ENCODE results near the gene C11orf65. TPM values are rescaled to one million over a fixed set of nuclear protein-coding genes. Genes with fewer than 3 reads are reported as not detected.
A peak's percentile ranks its signal among the peaks of the same experiment; 100 is the strongest.

Gene C11orf65
- total RNA-seq: under 1 TPM; 0.30 to 0.93 TPM
- 1 to 10 TPM in 1 of 2 donors, not detected in 1; 1.0 TPM for polyA plus RNA-seq

GRCh38 chr11:108467091-108467823, at the start of gene C11orf65:
Gene C11orf65, minus strand, starts transcription at chr11:108467529. Its CDS starts 5,970 bp downstream, at chr11:108461559.
- Histone ChIP-seq H3K27me3 (ENCODE audit: insufficient read depth, low read length) (no peaks in the 10 kb centered on the region), H3K4me1 (ENCODE audit: insufficient read depth, low read length) (peaks cover 8% of the 10 kb centered on the region), H3K27ac (ENCODE audit: low read depth, low read length) (peak within 1 kb of the TSS; percentile 95), H3K9me3 (ENCODE audit: control insufficient read depth in 1 of 2, low read length in 2 of 2) (no peaks in the 10 kb centered on the region), H3K4me3 (ENCODE audit: low read length in 2 of 2) (peak within 1 kb of the TSS; percentile 40 to 94), H3K36me3 (ENCODE audit: insufficient read depth, low read length) (no peaks in the 10 kb centered on the region)
- H3K36me3 Mint-ChIP-seq: peaks cover 0 to 9% of the 10 kb centered on the region in 2 donors
- no peaks in the 10 kb centered on the region for H3K27me3 Mint-ChIP-seq
- ChIA-PET CTCF (ENCODE audit: partially characterized antibody) (interaction anchor here (1.5 kb wide), 1 partner anchor 14 kb away, joined by 4 read pairs; no protein-coding TSS in a partner anchor), POLR2A (ENCODE audit: partially characterized antibody) (interaction anchor here (0.8 to 3.2 kb wide), 8 partner anchors 28 to 458 kb away, joined by 3 to 43 read pairs (median 5); partner anchors contain the start of genes ATM, CUL5, DDX10 and EXPH5)
- H3K4me1 Mint-ChIP-seq: peaks cover 5 to 16% (median 9%) of the 10 kb centered on the region in 4 donors
- DNase-seq: peak; percentile 96 to 97 (median 97)
- intact Hi-C loops (cut with micrococcal nuclease): loop anchor here (1.0 to 10.0 kb wide), 8 partner anchors 30 to 1012 kb away; partner anchors contain the start of genes ACAT1, ALKBH8, CWF19L2 and DDX10
- peak within 1 kb of the TSS; percentile 96 to 100 (median 97) for H3K4me3 Mint-ChIP-seq
- H3K9me3 Mint-ChIP-seq: no peaks in the 10 kb centered on the region
- H3K27ac Mint-ChIP-seq: peak within 1 kb of the TSS; percentile 97 to 100 (median 100)

- Histone ChIP-seq H3K4me3 (ENCODE audit: low read length in 2 of 2) (no peak overlapping the region), H3K27me3 (ENCODE audit: insufficient read depth, low read length) (no peaks in the 10 kb centered on the region), H3K36me3 (ENCODE audit: insufficient read depth, low read length) (no peaks in the 10 kb centered on the region), H3K9me3 (ENCODE audit: control insufficient read depth in 1 of 2, low read length in 2 of 2) (no peaks in the 10 kb centered on the region), H3K27ac (ENCODE audit: low read depth, low read length) (no peak overlapping the region), H3K4me1 (ENCODE audit: insufficient read depth, low read length) (no peaks in the 10 kb centered on the region)
- Mint-ChIP-seq H3K27ac (no peak overlapping the region), H3K4me1 (no peaks in the 10 kb centered on the region), H3K36me3 (peaks cover 3 to 13% of the 10 kb centered on the region in 2 donors), H3K9me3 (no peaks in the 10 kb centered on the region), H3K4me3 (no peak overlapping the region), H3K27me3 (no peaks in the 10 kb centered on the region)
- DNase-seq: no peak
- CTCF ChIA-PET (ENCODE audit: partially characterized antibody): no interaction called here
- POLR2A ChIA-PET (ENCODE audit: partially characterized antibody): no interaction called here
- intact Hi-C loops (cut with micrococcal nuclease): no loop called here
Observed at GRCh38 chr11:108516125-108516524, 48.8 kb upstream of the C11orf65 start.

GRCh38 chr11:108512708-108513107, 45.4 kb upstream of the C11orf65 start:
- Histone ChIP-seq H3K36me3 (ENCODE audit: insufficient read depth, low read length) (no peaks in the 10 kb centered on the region), H3K4me3 (ENCODE audit: low read length in 2 of 2) (no peak overlapping the region), H3K4me1 (ENCODE audit: insufficient read depth, low read length) (no peaks in the 10 kb centered on the region), H3K27ac (ENCODE audit: low read depth, low read length) (no peak overlapping the region), H3K27me3 (ENCODE audit: insufficient read depth, low read length) (no peaks in the 10 kb centered on the region), H3K9me3 (ENCODE audit: control insufficient read depth in 1 of 2, low read length in 2 of 2) (no peaks in the 10 kb centered on the region)
- no peaks in the 10 kb centered on the region for H3K4me1 Mint-ChIP-seq
- H3K27ac Mint-ChIP-seq: no peak overlapping the region
- intact Hi-C loops (cut with micrococcal nuclease): no loop called here
- no peaks in the 10 kb centered on the region for H3K9me3 Mint-ChIP-seq
- no peak for DNase-seq
- POLR2A ChIA-PET (ENCODE audit: partially characterized antibody): no interaction called here
- H3K27me3 Mint-ChIP-seq: no peaks in the 10 kb centered on the region
- peaks cover 3 to 13% of the 10 kb centered on the region in 2 donors for H3K36me3 Mint-ChIP-seq
- H3K4me3 Mint-ChIP-seq: no peak overlapping the region
- CTCF ChIA-PET (ENCODE audit: partially characterized antibody): no interaction called here

- Histone ChIP-seq H3K27me3 (ENCODE audit: insufficient read depth, low read length) (no peaks in the 10 kb centered on the region), H3K27ac (ENCODE audit: low read depth, low read length) (no peak overlapping the region), H3K36me3 (ENCODE audit: insufficient read depth, low read length) (no peaks in the 10 kb centered on the region), H3K4me1 (ENCODE audit: insufficient read depth, low read length) (no peaks in the 10 kb centered on the region), H3K9me3 (ENCODE audit: control insufficient read depth in 1 of 2, low read length in 2 of 2) (no peaks in the 10 kb centered on the region), H3K4me3 (ENCODE audit: low read length in 2 of 2) (no peak overlapping the region)
- intact Hi-C loops (cut with micrococcal nuclease): no loop called here
- no peaks in the 10 kb centered on the region for H3K27me3 Mint-ChIP-seq
- ChIA-PET POLR2A (ENCODE audit: partially characterized antibody) (no interaction called here), CTCF (ENCODE audit: partially characterized antibody) (no interaction called here)
- no peaks in the 10 kb centered on the region for H3K4me1 Mint-ChIP-seq
- peaks cover 3 to 13% of the 10 kb centered on the region in 2 donors for H3K36me3 Mint-ChIP-seq
- H3K27ac Mint-ChIP-seq: no peak overlapping the region
- no peak for DNase-seq
- H3K9me3 Mint-ChIP-seq: no peaks in the 10 kb centered on the region
- no peak overlapping the region for H3K4me3 Mint-ChIP-seq
Observed at GRCh38 chr11:108511851-108512474, 44.6 kb upstream of the C11orf65 start.

- H3K27me3 Mint-ChIP-seq: no peaks in the 10 kb centered on the region
- Histone ChIP-seq H3K27me3 (ENCODE audit: insufficient read depth, low read length) (no peaks in the 10 kb centered on the region), H3K27ac (ENCODE audit: low read depth, low read length) (no peak overlapping the region), H3K4me3 (ENCODE audit: low read length in 2 of 2) (no peak overlapping the region), H3K36me3 (ENCODE audit: insufficient read depth, low read length) (no peaks in the 10 kb centered on the region), H3K4me1 (ENCODE audit: insufficient read depth, low read length) (no peaks in the 10 kb centered on the region), H3K9me3 (ENCODE audit: control insufficient read depth in 1 of 2, low read length in 2 of 2) (no peaks in the 10 kb centered on the region)
- ChIA-PET POLR2A (ENCODE audit: partially characterized antibody) (no interaction called here), CTCF (ENCODE audit: partially characterized antibody) (no interaction called here)
- peak overlapping the region in 1 of 7 donors; percentile 9 for H3K27ac Mint-ChIP-seq
- no peaks in the 10 kb centered on the region for H3K9me3 Mint-ChIP-seq
- no peak for DNase-seq
- H3K4me1 Mint-ChIP-seq: no peaks in the 10 kb centered on the region
- no peak overlapping the region for H3K4me3 Mint-ChIP-seq
- intact Hi-C loops (cut with micrococcal nuclease): no loop called here
- peaks cover 0 to 6% of the 10 kb centered on the region in 2 donors for H3K36me3 Mint-ChIP-seq
Observed at GRCh38 chr11:108508653-108509593, 41.6 kb upstream of the C11orf65 start.

- Histone ChIP-seq H3K4me3 (ENCODE audit: low read length in 2 of 2) (no peak overlapping the region), H3K4me1 (ENCODE audit: insufficient read depth, low read length) (peaks cover 9% of the 10 kb centered on the region), H3K9me3 (ENCODE audit: control insufficient read depth in 1 of 2, low read length in 2 of 2) (no peaks in the 10 kb centered on the region), H3K27me3 (ENCODE audit: insufficient read depth, low read length) (no peaks in the 10 kb centered on the region), H3K36me3 (ENCODE audit: insufficient read depth, low read length) (no peaks in the 10 kb centered on the region), H3K27ac (ENCODE audit: low read depth, low read length) (no peak overlapping the region)
- Mint-ChIP-seq H3K27me3 (no peaks in the 10 kb centered on the region), H3K4me1 (peaks cover 7 to 15% (median 13%) of the 10 kb centered on the region in 4 donors), H3K36me3 (peaks cover 4% of the 10 kb centered on the region in 2 donors), H3K9me3 (peaks cover 0 to 2% (median 0%) of the 10 kb centered on the region in 8 donors), H3K27ac (no peak overlapping the region), H3K4me3 (peak overlapping the region in 1 of 8 donors; percentile 41)
- intact Hi-C loops (cut with micrococcal nuclease): no loop called here
- CTCF ChIA-PET (ENCODE audit: partially characterized antibody): no interaction called here
- POLR2A ChIA-PET (ENCODE audit: partially characterized antibody): no interaction called here
- DNase-seq: no peak
Observed at GRCh38 chr11:108501396-108501795, 34.1 kb upstream of the C11orf65 start.

All from CD4-positive, alpha-beta memory T cell (primary cell).